MM.1S (cell line): ENCODE measurements around the gene NMNAT2.

Experiments used
- EZH2 ChIP-seq: fragments of 300-600 bp; sonication (generic); optimal IDR thresholded peaks from 2 replicates; pipeline ENCODE3; 2017; ENCODE audit warnings: low read depth, mild to moderate bottlenecking, antibody characterized with exemption, low read length, mixed read lengths
- TF ChIP-seq, protein P1 (sequence below): fragments of 300-600 bp; sonication (generic); IDR thresholded peaks from 2 replicates; pipeline ENCODE4 v1.5.1; 2016; ENCODE audit warnings: antibody characterized with exemption, low read length, mixed read lengths

DNA sequence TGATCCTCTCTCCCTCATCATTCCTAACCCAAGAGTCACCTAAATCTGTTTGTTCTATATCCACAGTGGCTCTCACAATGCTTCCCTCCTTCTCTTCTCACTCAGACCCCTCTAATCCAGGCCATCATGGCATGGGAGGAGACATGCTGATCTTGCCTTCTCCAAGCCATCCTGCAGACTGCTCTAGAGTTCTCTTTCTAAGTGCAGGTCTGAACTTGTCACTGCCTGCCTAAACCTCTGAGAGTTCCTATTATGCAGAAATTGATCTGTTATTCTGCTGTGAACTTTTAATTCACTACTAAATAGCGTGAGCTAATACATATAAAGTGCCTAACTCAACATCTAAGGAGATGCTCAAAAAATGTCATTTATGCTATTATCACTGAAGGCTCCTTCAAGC lies 205.3 kb downstream of the NMNAT2 start:
- TF ChIP-seq, protein P1, sequence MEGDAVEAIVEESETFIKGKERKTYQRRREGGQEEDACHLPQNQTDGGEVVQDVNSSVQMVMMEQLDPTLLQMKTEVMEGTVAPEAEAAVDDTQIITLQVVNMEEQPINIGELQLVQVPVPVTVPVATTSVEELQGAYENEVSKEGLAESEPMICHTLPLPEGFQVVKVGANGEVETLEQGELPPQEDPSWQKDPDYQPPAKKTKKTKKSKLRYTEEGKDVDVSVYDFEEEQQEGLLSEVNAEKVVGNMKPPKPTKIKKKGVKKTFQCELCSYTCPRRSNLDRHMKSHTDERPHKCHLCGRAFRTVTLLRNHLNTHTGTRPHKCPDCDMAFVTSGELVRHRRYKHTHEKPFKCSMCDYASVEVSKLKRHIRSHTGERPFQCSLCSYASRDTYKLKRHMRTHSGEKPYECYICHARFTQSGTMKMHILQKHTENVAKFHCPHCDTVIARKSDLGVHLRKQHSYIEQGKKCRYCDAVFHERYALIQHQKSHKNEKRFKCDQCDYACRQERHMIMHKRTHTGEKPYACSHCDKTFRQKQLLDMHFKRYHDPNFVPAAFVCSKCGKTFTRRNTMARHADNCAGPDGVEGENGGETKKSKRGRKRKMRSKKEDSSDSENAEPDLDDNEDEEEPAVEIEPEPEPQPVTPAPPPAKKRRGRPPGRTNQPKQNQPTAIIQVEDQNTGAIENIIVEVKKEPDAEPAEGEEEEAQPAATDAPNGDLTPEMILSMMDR = no peak
- TF ChIP-seq EZH2 = no peak
